ENCODE results near the gene PPM1E.
A peak's percentile ranks its signal among the peaks of the same experiment; 100 is the strongest.

Gene PPM1E

GRCh38 chr17:59002126-59002525, 246.5 kb downstream of the PPM1E start:
- H3K27me3 Mint-ChIP-seq (ENCODE audit: low read depth): no peaks in the 10 kb centered on the region
- H3K4me1 Mint-ChIP-seq: peaks cover 5% of the 10 kb centered on the region
- no peaks in the 10 kb centered on the region for H3K9me3 Mint-ChIP-seq
- H3K36me3 Mint-ChIP-seq (ENCODE audit: low read depth): peaks cover 37% of the 10 kb centered on the region
- no peak for TF ChIP-seq CTCF (IDR thresholded peaks at IDR 0.05; ENCODE audit: unreplicated experiment in 3 of 3)
- H3K4me3 Mint-ChIP-seq: no peak overlapping the region
- peak overlapping the region in 2 of 3 experiments; percentile 94 to 96 for H3K27ac Mint-ChIP-seq

- H3K9me3 Mint-ChIP-seq: no peaks in the 10 kb centered on the region
- TF ChIP-seq CTCF (IDR thresholded peaks at IDR 0.05; ENCODE audit: unreplicated experiment in 3 of 3): no peak
- H3K27ac Mint-ChIP-seq: no peak overlapping the region
- H3K27me3 Mint-ChIP-seq (ENCODE audit: low read depth): no peaks in the 10 kb centered on the region
- no peak overlapping the region for H3K4me3 Mint-ChIP-seq
- H3K36me3 Mint-ChIP-seq (ENCODE audit: low read depth): peaks cover 33% of the 10 kb centered on the region
- peaks cover 5% of the 10 kb centered on the region for H3K4me1 Mint-ChIP-seq
Observed at GRCh38 chr17:59002848-59003247, 247.2 kb downstream of the PPM1E start.

GRCh38 chr17:59003860-59004259, 248.2 kb downstream of the PPM1E start:
- no peak overlapping the region for H3K27ac Mint-ChIP-seq
- no peaks in the 10 kb centered on the region for H3K27me3 Mint-ChIP-seq (ENCODE audit: low read depth)
- no peak overlapping the region for H3K4me3 Mint-ChIP-seq
- no peaks in the 10 kb centered on the region for H3K9me3 Mint-ChIP-seq
- H3K36me3 Mint-ChIP-seq (ENCODE audit: low read depth): peaks cover 23% of the 10 kb centered on the region
- TF ChIP-seq CTCF (IDR thresholded peaks at IDR 0.05; ENCODE audit: unreplicated experiment in 3 of 3): no peak
- peaks cover 5% of the 10 kb centered on the region for H3K4me1 Mint-ChIP-seq

- no peaks in the 10 kb centered on the region for H3K27me3 Mint-ChIP-seq (ENCODE audit: low read depth)
- no peaks in the 10 kb centered on the region for H3K9me3 Mint-ChIP-seq
- H3K4me3 Mint-ChIP-seq: no peak overlapping the region
- H3K27ac Mint-ChIP-seq: peak overlapping the region; percentile 19 to 57 (median 27)
- peaks cover 5% of the 10 kb centered on the region for H3K4me1 Mint-ChIP-seq
- peaks cover 16% of the 10 kb centered on the region for H3K36me3 Mint-ChIP-seq (ENCODE audit: low read depth)
- TF ChIP-seq CTCF (IDR thresholded peaks at IDR 0.05; ENCODE audit: unreplicated experiment in 3 of 3): peak; percentile 96 to 98 (median 98)
Observed at GRCh38 chr17:59004338-59005111, 248.9 kb downstream of the PPM1E start.

- Mint-ChIP-seq H3K36me3 (ENCODE audit: low read depth) (peaks cover 13% of the 10 kb centered on the region), H3K9me3 (no peaks in the 10 kb centered on the region), H3K4me3 (no peak overlapping the region), H3K27me3 (ENCODE audit: low read depth) (no peaks in the 10 kb centered on the region), H3K4me1 (peaks cover 5% of the 10 kb centered on the region), H3K27ac (no peak overlapping the region)
- no peak for TF ChIP-seq CTCF (IDR thresholded peaks at IDR 0.05; ENCODE audit: unreplicated experiment in 3 of 3)
Observed at GRCh38 chr17:59007995-59008394, 252.3 kb downstream of the PPM1E start.

GRCh38 chr17:59008737-59009136, 253.1 kb downstream of the PPM1E start:
- Mint-ChIP-seq H3K27ac (no peak overlapping the region), H3K36me3 (ENCODE audit: low read depth) (peaks cover 16% of the 10 kb centered on the region), H3K27me3 (ENCODE audit: low read depth) (no peaks in the 10 kb centered on the region), H3K9me3 (no peaks in the 10 kb centered on the region), H3K4me3 (no peak overlapping the region), H3K4me1 (peaks cover 5% of the 10 kb centered on the region)
- TF ChIP-seq CTCF (IDR thresholded peaks at IDR 0.05; ENCODE audit: unreplicated experiment in 3 of 3): no peak
